Occipital lobe (tissue), 2 donors: ENCODE measurements around the gene MGMT. TPM values are rescaled to one million over a fixed set of nuclear protein-coding genes. Genes with fewer than 3 reads are reported as not detected.

Experiments
- DNase-seq: peaks from one replicate; lab custom pipeline; 2025; lab: John Stamatoyannopoulos, UW
- total RNA-seq: library from RNA; depleted of rRNA; stranded (reverse); fragments of >200 nt; gene quantifications from one replicate; pipeline ENCODE4 v1.2.3, GENCODE V29; 2014

Gene MGMT
- total RNA-seq, 1 donor from 2014 or later: 6.6 TPM

DNA sequence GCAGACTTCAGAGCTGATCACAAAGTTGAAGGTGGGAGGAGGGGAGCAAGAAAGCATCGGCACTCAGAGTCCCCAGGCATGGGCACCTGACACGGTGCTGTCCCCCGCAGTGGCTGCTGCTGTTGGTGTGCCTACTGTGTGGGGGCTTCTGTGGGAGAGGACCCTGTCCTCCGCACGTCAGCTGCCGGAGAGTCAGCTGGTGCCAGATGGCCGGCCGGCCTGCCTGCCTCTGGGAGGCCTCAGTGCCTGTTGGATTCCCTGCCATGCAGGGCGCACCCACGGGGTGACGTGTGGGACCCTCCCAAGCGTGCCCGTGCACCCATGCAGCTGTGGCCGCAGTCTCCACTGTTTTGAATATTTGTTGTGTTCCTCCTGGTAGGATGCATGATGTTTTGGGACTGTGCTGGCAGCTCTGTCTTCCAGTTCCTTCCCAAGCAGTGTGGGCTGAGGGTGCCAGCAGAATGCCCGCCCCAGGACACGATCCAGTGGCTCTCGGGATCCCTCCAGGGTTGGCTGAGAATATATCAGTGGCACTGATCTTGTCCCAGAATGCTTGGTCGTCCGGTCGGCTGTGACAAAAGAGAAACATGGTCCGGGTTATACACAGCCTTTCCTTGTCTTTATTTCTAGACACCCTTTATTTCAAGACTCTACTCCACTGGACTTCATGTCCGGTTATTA, 185.6 kb downstream of the MGMT start:
- no peak for DNase-seq

DNA sequence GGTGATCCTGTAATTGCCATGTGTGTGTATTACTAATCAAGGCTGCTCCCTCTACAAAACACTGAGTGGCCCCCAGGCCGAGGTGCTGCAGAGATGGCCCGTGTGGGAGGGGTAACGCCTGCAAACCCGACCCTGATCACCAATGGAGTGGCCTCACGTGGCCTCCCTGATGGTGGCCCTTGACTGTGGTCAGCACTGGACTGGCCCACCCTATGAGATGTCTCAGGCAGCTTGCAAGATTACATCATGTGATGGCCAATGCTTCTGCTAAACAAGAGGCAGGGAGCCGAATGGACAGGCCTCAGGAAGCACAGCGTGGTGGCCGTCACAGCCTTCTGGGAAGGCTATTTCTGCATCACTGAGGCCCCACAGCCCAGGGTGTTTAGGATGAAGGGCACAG, 186.4 kb downstream of the MGMT start:
- DNase-seq: no peak

DNA sequence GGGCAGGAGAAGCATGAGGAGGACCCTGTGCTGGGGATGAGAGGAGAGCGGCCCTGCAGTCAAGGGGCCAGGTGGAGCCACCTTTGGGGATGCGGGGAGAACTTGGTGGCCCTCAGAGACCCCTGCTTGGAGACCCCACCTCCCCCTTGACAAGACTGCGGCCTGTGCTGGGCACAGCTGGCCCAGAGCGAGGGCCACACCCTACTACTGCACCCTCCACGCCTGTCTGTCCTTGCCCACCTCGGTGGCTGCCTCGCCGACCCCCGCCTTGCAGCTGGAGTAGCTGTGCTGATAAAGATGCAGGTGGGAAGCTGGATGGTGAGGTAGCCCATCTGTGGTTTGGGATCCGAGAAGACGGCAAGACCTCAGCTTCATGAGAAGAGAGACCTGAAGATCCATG, 186.8 kb downstream of the MGMT start:
- no peak for DNase-seq

DNA sequence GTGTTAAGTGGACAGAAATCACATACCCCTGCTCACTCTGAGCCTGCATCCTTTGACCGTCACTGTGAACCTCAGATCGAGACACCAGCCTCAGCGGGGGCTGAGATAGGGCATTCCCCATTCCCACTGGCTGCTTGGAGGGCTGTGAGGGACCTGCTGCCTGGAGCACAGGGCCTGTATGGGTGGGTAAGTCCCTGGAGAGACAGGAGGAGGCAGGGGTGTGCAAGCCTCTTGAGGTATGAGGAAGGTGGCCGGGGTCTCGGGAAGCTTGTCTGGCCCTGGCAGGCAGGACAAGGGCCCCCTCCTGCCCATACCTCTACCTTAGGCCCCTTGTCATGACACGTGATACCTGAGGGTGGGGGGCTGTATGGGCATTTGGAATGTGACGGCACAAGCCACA, 187.4 kb downstream of the MGMT start:
- DNase-seq: no peak

DNA sequence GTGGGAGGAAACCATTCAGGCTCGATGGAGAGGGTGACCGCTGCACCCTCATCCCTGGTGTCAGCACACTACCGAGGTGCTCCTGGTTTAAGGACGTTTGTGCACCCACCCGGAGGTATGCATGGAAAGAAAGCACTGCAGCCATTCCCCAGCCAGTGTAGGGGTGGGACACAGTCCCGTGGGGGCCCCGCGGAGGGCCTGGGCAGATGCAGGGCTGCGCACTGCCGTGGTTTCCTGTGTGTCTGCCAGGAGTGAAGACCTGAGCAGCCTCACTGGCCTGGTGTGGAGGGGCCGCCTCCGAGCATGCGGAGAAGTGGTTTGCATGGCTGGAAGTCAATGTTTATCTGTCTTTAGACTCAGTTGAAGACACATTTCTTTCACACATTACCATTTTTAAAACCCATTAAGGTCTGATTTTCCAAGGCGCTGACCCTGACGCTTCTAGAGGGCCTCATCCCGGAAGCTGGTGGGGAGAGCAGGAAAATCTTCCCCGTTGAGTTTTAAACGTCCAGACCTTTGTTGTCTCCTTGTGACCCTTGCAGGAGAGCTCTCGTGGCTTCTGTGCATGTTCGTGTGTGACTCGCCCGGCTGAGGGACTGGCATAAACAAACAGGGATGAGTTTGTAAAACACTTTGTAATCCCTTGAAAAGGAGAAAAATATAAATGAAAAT, 188.1 kb downstream of the MGMT start:
- no peak for DNase-seq

DNA sequence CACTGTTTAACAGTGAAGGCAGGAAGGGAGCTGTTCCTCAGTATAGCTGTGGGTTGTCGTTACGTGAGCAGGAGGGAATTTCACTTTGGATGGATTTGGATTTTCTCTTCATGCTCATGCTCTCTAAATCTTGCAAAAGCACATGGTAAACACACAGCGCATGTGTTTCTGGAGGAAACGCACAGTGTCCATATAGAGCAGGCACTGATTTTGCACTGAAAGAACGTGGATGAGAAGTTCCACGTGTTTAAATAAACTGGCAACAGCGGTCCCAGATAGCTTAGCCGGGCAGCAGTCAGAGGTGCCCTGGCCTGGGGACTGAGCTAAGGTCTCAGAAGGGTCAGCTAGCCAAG, 188.6 kb downstream of the MGMT start:
- DNase-seq: no peak

DNA sequence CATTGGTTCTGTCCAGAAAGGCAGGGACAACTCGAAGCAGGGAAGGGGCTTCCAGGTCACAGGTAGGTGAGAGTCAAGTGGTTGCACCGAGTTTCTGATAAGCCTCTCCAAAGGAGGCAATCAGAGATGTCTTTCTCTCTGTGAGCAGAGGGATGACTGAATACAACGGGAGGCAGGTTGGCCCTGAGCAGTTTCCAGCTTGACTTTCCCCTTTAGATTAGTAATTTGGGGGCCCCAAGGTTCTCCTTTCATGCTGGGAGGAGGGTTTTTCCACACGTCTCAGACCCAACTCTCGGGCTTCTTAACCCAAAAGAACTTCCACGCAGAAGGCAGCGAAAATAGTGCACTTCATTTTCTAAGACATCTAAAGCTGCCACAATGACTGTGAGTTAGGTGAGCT, 189.6 kb downstream of the MGMT start:
- no peak for DNase-seq

DNA sequence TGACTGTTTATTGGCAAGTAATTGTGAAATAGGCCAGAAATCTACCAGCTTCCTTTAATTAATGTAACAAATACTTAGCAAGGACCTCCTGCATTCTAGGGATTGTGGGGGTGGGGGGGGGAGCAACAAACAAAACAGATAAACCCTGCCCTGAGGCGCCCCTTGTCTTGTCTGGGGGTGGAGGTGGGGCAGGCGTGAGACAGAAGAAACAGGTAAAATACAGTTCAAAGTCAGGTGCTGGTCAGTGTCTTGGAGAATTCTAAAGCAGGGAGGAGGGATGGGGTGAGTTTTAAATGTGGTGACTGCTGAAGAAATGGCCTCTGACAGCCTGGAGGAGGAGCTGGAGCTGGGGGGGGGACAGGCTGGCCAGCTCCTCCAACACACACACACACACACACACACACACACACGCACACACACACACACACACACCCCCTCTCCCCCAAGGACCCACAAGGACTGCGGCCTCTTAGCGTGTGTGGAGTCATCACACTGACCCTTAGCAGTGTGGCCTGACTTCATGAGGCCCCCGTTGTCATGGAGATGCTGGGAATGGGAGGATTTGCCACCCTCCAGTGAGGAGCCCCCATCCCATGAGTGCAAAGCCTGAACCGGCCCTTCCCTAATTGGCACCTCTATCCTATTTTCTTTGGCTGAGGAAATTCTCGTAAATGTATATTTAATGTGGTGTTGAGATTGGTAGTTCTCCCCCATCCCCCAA, 190.4 kb downstream of the MGMT start:
- no peak for DNase-seq

DNA sequence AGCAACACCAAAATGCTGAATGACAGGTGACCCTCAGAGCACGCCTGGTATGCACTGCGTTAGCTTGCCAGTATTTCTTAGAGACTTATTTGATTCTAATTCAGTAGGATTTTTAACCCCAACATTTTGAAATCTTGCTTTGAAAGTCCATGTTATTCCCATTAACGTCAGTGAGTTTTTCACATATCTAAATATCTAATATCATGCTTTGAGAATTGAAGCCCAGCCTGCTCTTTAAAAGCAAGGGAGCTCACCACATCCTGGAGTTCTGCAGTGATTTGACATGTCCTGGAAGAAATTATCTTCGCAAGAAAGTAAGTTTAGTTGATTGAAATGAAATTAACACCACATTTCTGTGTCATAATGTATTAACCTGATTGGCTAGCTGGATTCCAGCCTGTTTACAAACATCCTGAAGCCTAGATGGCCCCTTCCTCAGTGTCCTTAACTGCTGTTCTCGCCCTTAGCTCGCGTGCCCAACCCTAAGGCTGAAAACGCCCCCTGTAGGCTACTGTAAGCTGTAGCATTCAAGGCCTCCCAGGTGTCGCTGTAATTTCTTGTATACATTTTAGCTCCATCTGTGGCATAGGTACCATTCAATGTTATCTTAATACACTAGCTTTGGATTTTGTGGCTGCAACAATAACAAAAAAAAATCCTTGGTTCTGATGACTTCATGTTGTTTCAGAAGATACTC, 191.5 kb downstream of the MGMT start:
- no peak for DNase-seq

DNA sequence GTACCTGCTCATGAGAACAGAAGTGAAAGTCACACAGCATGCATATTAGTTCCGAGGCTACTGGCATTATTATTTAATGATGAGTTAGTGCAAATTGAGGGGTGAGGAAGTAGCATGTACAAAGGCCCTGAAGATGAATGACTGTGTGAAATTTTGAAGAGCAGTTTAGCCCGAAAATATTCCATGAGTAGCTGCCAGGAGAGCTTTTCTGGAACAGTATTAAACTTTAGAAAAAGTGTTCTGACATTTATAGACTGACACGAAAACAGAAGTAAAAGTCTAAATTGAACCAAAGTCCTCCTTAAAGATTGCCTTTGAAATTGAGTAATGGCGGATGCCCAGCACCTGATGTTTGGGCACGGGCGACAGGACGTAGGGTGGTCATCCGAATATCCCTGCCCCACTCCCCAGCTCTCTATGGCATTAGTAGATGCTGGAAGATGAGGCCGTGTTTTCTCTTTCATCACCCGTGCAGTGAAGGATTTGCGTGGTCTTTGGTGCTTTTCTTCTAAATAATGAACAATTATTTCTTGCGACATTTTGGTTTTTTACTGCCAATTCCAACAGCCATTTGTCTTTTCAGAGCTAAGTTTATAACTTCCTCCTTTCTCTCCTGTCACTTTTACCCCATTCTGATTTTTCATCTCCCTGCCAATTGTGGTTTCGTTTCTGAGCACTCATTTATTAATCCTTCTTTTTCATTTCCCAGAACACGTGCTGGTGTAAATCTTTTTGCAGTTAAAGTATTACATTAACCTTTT, 192.6 kb downstream of the MGMT start:
- no peak for DNase-seq

DNA sequence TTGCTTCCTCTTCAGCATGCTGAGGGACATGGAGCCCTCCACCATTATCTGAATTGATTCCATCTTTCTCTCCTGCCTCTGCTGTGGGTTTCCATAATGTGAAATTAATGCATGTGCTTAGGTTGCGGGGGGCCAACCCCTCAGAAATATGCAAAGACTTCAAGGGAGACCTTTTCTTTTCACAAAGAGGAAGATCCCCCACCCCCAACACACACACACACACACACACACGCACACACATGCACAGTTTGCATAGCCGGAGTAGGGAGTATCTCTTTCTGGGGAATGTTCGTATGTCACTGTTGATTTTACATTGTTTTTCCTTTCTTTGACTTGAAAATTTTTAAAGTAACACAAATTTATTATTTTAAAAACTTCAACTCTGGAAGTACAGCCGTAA, 193.5 kb downstream of the MGMT start:
- DNase-seq: no peak

DNA sequence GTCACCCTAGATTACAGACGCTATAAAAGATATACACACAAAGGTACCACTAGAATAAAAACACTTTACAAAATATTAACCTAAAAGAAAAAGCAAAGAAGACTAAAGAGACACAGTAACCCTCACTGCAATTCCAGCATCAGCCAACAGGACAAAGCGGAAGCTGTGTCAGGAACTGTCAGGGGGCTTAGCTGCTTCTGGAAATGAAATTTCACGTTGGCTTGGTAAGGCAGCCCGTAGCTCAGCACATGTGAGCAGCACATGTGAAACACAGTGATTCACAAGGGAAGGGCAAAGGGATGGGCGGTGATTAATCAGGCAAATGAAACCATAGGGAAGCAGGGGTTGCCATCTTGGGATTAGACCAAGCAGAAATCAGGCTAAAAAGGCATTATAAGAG, 195.4 kb downstream of the MGMT start:
- no peak for DNase-seq

DNA sequence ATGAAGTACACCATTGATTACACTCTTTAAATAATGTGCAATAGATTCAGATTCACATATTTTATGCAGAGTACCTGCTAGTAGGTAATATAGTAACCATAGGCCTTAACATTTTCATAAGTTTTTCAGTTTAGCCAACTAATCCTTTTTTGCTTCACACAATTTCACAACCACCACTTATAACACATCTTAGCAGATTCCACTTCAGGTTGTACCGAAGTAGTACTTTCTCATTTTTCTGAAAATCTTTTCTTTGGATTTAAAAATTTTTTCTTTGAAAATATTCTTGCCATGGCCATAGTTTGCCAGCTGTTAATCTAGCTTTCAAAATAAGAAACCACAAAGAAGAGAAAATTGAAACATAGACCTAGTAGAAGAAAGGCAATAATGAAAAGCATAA, 203.1 kb downstream of the MGMT start:
- DNase-seq: no peak

DNA sequence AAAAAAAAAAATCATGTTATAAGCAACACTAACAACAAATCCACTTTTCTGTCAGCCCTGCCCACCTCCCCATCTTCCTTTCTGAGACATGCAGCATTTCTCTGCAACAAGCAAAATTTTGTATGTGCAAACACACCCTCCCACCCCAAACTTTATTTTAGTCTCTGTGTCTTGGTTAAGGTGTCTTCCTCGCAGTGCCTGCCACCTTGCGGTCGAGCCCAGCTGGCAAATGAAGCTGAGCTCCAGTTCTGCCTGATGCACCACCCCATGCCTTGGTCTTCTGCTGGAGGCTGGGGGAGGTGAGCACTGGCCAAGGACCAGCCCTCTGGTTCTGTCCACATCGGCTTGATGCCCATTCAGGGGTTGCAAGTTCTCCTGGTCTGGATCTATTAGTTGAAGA, 206.3 kb downstream of the MGMT start:
- no peak for DNase-seq

DNA sequence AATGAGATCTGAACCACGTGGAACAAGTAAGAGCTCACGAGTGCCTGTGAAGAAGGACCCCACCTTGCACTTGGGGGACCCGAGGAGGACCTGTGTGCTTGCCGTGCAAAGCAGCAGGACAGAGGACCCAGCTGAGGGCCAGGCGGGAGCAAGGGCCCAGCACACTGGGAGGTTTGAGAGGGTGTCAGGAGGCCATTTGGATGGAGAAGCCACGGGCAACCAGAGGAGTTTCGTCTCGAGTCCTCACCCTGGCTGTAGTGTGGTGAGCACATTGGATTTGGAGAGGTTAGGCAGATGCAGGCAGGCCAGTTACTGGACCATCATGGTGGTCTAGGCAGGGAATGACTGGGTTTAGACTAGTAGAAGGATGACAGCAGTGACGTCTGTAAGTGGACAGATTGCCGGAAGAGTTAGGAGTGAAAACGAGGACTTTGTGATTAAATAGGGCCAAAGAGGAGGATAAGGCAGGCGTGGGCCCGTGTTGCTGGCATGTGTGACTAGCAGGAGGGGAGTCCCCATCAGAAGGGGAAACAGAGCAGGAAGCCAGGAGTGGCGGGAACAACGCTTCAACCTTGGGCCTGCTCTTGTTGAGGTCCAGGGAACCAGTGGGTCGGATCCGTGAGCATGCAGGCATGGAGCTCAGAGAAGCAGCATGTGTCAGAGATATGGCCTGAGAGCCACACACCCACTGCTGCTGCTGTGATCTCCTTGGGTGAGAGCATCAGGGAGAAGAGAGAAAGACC, 208.2 kb downstream of the MGMT start:
- DNase-seq: no peak

DNA sequence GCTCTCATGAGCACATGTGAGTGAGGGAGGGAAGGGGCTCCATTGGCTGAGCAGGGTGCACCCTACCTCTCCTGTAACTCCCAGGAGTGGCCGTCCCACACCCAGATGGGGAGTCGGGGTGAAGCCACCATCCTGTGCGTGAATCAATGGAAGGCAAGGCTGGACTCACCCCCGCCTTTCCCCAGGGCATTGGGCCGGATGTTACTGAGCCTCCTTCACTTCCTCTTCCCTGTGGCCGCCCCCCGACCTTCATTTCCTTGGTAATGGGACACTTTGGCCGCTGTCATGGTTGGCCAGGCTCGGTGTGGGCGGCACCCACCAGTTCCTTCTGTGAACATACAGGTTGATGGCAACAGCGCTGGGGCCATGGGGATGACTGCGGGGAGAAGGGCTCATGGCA, 209.0 kb downstream of the MGMT start:
- DNase-seq: no peak

DNA sequence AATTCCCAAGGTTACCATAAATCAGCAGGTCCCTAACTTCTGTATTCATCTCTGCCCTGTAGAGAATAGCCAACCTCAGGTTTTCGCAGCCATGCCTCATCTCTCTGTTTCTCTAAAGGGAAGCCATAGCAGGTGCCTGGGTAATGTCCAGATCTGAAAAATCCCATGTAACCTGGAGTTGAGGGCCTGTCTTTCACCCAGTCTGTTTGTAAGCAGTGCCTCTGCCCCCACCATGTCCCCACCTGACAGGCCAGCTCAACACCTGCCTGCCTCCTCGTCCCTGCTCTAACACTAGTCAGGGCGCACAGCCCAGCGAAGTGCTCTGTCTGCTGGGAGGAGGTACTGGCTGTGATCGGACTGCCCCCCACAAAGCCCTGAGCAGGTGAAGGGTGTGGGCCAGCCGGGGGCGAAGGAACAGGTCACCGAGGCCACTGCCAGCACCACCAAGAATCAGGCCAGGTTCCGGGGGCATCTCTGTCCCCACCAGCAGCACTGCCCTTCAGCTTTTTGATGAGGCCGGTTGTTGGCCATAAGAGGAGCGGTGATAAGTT, 210.4 kb downstream of the MGMT start:
- no peak for DNase-seq

DNA sequence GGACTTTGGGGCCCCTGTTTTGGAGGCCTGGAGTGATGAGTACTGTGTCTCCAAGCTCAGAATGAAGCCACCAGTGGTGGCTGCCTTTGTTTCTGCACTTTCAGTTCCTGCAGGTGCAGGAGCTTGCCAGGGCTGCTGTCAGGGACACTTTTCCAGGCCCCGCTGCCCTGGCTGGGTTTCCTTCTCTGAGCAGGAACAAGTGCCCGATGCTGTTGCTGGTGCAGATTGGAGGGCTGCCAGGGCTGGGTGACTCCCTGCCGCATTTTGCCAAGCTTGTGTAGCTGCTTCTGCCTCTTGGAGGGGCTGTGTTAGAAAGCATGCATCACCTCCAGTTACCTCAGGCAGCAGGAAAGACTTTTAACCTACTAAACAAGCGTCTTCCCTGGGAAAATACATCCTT, 211.1 kb downstream of the MGMT start:
- DNase-seq: no peak

DNA sequence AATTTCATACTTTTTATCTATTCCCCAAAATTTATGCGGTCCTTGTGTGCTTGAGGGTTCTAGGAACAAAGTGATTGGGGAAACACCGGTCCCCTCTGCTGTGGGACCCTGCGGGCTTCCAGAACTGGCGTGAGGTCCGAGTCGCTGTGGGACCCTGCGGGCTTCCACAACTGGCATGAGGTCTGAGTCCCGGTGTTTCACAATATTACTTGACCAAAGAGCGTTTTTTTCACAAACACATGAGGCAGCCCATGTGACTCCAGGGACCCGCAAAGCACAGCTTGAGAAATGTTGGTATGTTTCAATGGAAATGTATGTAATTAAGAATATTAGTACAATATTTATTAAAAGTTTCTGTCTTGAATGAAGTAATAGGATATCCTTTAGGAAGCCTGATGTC, 212.2 kb downstream of the MGMT start:
- DNase-seq: no peak

DNA sequence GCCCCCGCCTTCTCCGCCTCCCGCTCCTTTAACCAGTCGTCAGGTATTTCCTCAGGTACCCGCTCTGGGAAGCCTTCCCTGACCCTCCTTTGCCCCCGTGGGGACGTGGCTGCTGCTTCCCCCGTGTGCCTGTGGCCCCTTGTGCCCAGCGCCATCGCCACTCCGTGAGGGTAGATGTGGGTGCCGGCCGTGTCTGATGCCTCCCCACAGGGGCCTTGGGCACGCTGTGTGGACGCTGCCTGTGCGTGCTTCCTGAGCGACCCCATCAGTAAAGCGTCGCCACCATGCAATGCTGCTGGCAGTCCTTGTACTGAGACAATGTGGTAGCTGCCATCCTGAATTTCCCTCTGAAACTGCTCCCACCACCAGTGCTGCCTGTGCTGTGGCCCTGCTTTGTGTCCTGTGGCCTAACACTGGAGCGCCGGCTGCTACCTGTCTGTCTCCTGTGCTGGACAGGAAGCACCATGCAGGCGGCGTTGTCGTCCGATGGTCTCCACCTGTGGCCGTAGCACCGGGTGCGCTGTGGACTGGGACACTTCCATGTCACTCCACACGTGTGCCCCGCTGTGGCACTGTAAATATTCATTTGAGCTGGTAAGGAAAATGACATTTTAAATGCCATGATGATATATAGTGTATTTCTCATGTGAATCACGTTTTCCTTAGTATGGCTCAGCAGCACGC, 213.8 kb downstream of the MGMT start:
- DNase-seq: no peak
